GM12875 (cell line): ENCODE results near the gene NR3C2.

ENCODE experiments used
- H3K4me3 ChIP-seq: one replicate; pipeline ENCODE4 v1.5.1; 2011; ENCODE audit warnings: low read depth, low read length, control low read depth
- CTCF ChIP-seq: IDR thresholded peaks from 2 replicates; pipeline ENCODE4 v1.5.1; 2011; ENCODE audit warnings: low read depth, mild to moderate bottlenecking, control low read depth, inconsistent platforms, low read length, moderate library complexity, borderline replicate concordance; ENCODE audit not compliant: insufficient read depth

Gene NR3C2

GRCh38 chr4:148397771-148398170, 44.4 kb downstream of the NR3C2 start:
- TF ChIP-seq CTCF: no peak
- H3K4me3 ChIP-seq: no peak overlapping the region

- no peak overlapping the region for H3K4me3 ChIP-seq
- TF ChIP-seq CTCF: no peak
These were observed 45.1 kb downstream of the NR3C2 start for GRCh38 chr4:148396986-148397673.

GRCh38 chr4:148395771-148396170, 46.4 kb downstream of the NR3C2 start:
- no peak for TF ChIP-seq CTCF
- H3K4me3 ChIP-seq: no peak overlapping the region

GRCh38 chr4:148391056-148391455, 51.2 kb downstream of the NR3C2 start:
- TF ChIP-seq CTCF: no peak
- H3K4me3 ChIP-seq: no peak overlapping the region

GRCh38 chr4:148390311-148390710, 51.9 kb downstream of the NR3C2 start:
- no peak overlapping the region for H3K4me3 ChIP-seq
- no peak for TF ChIP-seq CTCF

GRCh38 chr4:148380291-148380690, 61.9 kb downstream of the NR3C2 start:
- H3K4me3 ChIP-seq: no peak overlapping the region
- no peak for TF ChIP-seq CTCF

- TF ChIP-seq CTCF: no peak
- H3K4me3 ChIP-seq: no peak overlapping the region
These were observed 66.1 kb downstream of the NR3C2 start for GRCh38 chr4:148376151-148376550.
